KG1 (cell line): ENCODE results near the gene ZBTB18.

Experiments used
- DNase-seq: peaks from one replicate; lab custom pipeline; 2025; lab: John Stamatoyannopoulos, UW

Gene ZBTB18

GRCh38 chr1:244089561-244089960 lies 38.5 kb downstream of the ZBTB18 start:
- DNase-seq, result no peak

- DNase-seq, result no peak
Observed at GRCh38 chr1:244090645-244091044, 39.6 kb downstream of the ZBTB18 start.

- DNase-seq, result no peak
Observed at GRCh38 chr1:244092293-244092963, 41.3 kb downstream of the ZBTB18 start.

GRCh38 chr1:244092964-244093638 lies 42.0 kb downstream of the ZBTB18 start:
- no peak for DNase-seq

- DNase-seq, result no peak
Observed at GRCh38 chr1:244094880-244095528, 43.9 kb downstream of the ZBTB18 start.

GRCh38 chr1:244095529-244095911 lies 44.4 kb downstream of the ZBTB18 start:
- DNase-seq, result no peak

GRCh38 chr1:244096066-244096610 lies 45.1 kb downstream of the ZBTB18 start:
- no peak for DNase-seq

GRCh38 chr1:244096691-244097090 lies 45.6 kb downstream of the ZBTB18 start:
- DNase-seq, result no peak

GRCh38 chr1:244097523-244098405 lies 46.7 kb downstream of the ZBTB18 start:
- DNase-seq, result no peak

- no peak for DNase-seq
Observed at GRCh38 chr1:244099258-244099930, 48.3 kb downstream of the ZBTB18 start.

GRCh38 chr1:244100276-244100675 lies 49.2 kb downstream of the ZBTB18 start:
- no peak for DNase-seq

GRCh38 chr1:244100704-244101453 lies 49.8 kb downstream of the ZBTB18 start:
- peak; percentile 48 for DNase-seq

GRCh38 chr1:244102046-244102445 lies 51.0 kb downstream of the ZBTB18 start:
- DNase-seq, result no peak

- DNase-seq, result no peak
Observed at GRCh38 chr1:244102468-244102867, 51.4 kb downstream of the ZBTB18 start.

- DNase-seq, result no peak
Observed at GRCh38 chr1:244104309-244105060, 53.4 kb downstream of the ZBTB18 start.

GRCh38 chr1:244106176-244106575 lies 55.1 kb downstream of the ZBTB18 start:
- no peak for DNase-seq
